NCI-H2227 treated with DMSO at 0.1 percent for 48 hours (cell line): ENCODE results near the gene AGBL1.

Experiments
- DNase-seq: peaks from one replicate; lab custom pipeline; 2025; lab: John Stamatoyannopoulos, UW

AGBL1 gene

DNA sequence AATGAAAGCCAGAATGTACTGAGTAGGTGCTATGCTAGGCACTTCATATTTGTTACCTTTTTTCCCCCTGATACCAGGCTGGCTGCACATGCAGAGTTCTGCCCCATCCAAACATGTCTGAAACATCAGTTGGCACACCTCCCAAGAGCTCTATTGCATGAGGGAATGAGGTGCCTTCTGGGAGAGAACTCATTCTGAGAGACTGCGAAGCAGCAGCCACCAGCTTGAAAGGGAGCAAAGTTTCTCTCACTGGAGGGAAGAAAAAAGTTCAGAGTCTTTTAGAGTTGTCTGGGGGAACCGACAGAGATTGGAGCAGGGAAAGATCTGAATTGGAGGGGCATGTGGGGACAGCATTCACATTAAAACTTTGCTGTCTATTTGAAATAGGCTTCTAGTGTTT is 84.1 kb downstream of the AGBL1 start:
- no peak for DNase-seq

DNA sequence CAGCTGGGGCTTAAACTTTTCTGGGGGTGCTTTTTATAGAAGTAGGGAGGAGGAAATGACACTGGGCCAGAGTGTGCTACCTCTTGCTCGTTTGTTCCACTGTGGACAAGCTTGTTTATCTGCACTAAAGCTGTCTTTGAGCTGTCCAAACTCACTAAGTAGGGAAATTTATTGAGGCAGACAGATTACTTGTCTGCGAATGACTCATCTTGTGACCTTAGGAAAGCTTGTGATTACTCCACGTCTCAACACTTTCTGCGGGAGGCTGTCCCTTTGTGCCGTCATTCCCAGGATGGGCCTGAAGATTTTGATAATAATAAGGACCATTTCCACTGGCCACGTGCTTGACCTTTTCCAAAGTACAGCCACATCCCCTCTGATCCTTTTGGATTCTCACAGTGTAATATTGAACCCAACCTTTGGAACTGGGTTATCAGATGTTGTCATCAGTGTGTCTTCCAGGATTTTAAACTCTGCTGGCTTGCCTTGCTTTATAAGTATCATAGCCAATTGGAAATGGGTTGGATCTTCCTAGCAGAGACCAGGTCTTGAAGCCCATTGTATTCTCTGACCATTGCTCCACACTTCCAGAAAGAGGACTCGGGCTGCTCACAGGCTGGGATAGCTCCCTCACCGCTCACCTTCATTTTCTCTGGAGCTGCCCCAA is 84.7 kb downstream of the AGBL1 start:
- no peak for DNase-seq

DNA sequence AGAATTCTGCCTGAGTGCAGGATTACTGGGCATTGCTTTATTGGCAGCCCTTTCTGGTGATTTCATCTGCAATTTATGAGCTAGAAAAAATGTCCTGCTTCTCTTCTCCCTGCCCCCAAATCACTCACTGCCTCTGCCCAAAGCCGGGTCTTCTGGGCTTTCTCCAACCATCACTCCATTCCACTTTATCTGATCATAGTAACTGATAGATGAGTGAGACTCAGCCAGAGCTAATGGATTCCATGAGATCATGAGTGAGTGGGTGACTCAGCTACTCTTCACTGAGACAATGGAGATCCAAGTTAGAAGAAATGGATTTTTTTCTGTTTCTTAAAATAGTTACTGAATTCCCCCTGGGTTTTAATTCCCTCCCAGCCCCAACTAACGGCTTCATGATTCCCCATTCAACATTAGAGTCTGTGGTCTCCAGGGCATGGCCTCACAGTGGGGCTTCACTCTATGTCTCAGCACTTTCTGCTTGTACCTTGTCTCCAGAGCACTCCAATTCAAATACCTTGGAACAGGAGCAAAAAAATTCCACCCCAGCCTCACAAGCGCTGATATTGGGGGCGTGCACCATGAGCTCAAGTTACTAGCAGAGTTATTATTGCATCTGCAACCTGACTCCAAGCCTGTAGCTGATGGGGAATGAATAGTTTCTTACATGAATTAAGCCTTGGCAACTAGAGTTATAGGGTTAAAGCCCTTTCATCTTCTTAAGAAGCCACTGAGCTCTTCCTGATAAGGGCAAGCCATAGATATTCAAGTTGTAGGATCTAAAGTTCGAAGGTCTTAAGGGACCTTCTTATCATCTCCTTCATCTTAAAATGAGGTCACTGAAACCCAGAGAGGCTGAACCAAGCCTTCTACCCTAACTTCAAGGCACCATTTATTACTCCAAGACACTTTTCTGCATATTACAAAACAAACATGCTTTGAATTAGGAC is 85.9 kb downstream of the AGBL1 start:
- DNase-seq = no peak

DNA sequence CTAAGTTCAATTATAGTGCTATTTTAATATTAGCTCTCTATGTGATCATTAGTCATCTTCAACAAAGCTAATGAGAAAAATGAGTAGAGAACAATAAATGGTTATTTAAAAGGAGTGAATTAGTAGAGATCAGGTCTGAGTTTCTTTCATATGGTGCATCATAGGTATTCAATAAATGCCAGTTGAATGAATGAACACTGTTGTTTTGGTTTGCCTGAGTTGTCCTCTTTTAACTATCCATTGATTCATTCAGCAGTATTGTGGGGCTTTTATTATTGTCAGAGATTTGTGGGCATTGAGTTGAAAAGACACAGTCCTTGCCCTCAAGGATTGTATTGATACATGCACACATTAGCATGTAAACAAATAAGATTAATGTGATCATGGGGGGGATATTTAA is 88.2 kb downstream of the AGBL1 start:
- DNase-seq = no peak

DNA sequence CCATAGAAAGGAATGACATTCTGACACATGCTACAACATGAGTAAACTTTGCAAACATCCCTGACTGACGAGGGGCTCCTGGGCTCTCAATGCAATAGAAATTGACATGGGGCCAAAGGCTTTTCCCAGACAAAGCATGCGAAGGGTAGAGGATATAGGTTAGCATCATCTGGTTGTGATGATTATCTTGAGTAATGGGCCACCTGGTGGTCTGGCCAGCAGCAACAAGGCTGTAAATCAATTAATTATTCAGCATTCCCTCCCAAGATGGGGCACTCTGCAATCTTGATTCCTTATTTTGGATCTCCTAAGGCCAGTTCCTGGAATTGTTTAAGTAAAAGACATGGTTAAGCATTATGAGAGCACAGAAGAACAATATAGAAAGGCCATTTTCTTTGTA is 99.2 kb downstream of the AGBL1 start:
- DNase-seq = no peak

DNA sequence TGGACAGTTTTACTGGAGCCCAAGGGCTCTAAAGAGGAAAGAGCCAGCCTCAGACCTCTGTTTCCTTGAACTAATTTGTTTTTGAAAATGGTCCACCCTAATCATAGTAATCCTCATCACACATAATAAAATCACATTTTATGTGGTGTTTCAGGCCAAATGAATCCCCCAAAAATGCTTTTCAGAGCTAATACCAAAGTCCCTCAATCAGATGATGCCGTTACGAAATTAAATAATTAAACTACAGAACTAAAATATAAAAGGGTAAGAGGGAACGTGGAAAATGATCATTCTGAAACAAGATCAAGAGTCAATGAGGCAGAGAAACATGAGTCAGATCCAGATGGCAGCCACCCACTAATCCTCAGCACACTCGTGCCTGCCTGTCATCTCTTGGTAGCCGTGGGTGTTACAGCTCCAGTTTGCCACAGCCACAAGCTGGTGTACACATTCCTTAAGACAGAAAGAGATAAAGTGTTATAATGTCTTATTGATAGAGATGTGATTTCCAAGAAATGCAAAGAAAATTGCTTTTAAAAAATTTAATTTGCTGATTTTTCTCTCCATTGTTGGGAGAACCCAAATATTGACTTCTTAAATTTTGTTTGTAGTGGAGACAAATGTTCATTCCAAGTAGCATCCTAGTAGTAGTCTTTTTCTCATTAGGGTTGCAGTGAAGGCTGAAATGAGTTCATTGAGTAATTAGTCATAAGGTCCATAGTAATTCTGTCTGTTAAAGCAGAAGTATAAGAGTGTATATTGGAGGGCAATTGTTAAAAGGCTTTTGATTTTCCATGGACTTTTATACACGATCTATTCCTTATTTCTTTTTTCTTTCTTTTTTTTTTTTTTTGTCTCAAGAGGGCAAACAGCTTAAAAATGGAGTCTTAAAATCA is 104.2 kb downstream of the AGBL1 start:
- DNase-seq = no peak

DNA sequence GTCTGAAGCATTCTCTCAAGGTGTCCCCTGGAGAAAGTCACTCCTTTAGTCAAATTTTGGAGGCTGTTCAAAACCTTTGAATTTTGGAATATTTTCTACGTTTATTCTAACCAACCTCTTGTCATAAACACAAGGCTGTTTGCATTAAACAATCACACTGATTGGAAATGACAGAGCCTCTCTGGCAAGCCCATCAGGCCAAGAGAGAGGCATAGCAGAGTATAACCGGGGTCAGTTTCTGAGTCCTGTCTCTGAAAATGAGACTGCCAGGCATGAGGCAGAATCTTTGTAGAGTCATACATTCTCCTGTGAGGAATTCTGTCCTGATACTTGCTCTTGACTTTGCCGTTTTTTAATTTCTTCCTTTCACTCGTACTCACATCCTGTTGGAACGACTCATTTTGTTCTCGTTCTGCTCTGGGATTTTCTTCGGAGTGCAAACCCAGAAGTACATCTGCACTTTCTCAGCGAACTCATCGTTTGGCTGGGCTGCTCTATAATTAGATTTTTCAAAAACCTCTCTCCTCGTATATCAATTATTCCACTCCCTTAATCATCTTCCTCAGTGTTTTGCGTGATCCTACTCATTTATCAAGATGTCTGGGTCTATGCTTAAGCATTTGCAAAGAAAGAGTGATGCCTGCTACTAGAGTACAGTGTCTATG is 114.2 kb downstream of the AGBL1 start:
- DNase-seq = no peak

DNA sequence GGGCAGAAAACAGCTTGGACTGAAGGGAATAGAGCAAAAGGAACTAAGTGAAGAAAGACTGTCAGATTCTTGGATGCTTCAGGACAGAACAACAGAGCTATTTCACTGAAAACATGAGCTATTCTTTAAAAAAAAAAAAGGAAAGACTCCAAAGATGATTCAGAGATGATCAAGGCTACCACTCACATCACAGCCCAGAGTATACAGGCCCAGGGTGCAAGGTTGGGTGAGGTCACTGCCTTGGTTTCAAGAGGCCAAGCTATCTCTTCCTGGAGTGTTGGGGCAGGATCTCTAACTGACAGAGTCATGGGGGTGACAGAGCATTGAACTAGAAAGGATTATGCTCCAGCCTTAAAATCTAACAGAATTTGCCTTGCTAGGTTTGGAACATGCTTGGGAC is 118.1 kb downstream of the AGBL1 start:
- DNase-seq = no peak

DNA sequence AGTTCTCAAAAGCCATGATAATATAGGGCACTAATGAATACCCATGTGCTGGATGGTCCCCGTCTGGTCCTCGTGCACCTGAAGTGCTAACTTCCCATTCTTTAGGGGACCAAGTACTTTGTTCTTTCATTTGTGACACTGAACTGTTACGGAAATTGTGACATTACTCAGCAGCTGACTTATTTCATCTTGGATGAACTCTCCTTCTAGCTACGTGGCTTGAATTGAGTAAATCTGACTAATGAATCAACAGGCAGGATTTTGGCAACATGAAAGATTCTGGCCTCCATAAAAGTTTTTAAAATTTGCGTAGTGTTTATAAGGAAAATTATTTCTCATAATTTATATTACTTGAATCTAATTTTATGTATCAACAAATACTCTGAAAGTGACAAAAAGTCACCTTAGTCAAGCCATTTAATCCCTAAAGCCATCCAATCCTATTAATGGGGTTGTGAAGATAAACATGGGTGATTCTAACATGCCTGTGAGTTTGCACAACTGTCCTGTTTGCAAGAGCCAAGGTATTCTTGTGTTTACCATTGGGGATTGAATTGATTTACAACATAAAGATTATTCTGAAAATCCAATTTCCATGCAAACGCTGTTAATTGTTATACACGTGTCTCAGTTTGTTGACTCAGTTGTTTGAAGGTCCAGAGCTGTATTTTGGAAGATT is 119.9 kb downstream of the AGBL1 start:
- no peak for DNase-seq

DNA sequence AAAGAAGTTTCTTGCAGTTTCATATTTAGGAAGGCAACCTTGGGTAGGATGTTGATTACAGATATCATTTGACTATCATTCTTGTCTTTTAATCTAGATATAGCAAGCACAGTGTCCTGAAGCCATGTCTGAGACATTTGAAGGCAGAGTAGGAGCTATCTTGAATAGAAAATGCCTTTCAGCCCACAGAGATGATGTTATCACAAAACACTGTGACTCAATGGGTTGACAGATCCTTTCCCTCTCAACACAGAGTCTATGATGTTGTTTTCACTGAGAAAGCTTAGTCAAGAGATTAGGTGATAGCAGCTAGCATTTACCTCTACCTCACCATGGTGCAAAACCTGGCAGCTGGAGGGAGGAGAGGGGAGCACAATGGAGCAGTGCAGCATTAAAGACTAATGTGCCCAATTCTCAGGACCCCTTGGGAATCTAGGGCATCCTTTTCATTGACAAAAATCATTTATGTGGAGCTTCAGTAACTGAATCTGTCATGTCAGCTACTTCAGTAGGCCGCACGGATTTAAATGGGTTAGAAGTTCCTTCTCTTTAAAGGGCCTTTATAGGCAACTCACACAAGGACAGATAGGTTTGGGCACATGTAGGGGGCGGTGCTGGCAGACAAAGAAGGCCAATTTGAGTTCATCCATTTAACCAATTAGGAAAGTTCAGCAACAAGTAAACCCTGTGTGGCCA is 121.8 kb downstream of the AGBL1 start:
- DNase-seq = no peak

DNA sequence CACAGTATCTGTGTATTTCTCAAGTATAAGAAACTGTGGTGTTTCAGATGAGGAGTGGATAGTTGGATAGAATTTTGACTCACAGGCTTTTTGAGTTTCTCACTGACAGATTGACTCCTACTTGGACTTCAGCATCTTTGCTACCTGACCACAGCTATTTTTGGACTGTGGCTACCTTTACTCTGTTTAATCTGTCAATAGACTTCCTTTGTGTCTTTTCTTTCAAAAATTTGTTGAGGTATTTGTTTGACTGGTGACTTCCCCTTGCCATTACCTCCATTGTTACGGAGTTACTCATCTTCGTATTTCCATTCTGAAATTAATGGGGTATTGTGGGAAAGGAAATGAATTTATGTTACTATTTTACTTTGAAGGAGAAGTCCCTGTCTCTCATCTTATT is 123.8 kb downstream of the AGBL1 start:
- no peak for DNase-seq

DNA sequence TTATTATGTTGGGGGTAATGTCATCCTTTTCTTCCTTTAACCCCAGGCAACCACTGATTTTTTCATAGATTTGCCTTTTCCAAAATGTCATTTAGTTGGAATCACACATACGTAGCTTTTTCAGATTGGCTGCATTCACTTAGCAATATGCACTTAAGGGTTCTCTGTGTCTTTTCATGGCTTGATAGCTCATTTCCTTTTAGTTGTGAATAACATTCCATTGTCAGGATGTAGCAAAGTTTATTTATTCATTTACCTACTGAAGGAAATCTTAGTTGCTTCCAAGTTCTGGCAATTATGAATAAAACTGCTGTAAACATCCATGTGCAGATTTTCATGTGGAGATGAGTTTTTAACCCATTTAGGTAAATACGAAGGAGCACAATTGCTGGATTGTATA is 125.4 kb downstream of the AGBL1 start:
- no peak for DNase-seq

DNA sequence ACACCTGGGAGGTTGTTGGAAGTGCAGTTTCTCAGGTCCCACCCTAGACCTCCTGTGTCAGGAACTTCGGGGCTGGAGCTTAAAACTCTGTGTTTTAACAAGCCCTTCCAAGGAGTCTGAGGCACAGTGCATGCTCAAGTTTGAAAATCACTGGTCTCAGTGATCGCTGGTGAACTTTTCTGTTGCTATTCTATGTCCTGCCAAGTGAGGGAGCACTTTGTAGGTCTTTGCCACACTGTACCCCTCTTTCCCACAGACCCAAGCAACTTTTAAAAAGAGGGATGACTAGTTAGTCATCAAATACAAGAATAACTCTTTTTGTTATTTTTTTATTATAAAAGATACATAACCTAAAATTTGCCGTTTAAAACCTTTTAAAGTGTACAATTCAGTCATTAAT is 133.7 kb downstream of the AGBL1 start:
- no peak for DNase-seq

DNA sequence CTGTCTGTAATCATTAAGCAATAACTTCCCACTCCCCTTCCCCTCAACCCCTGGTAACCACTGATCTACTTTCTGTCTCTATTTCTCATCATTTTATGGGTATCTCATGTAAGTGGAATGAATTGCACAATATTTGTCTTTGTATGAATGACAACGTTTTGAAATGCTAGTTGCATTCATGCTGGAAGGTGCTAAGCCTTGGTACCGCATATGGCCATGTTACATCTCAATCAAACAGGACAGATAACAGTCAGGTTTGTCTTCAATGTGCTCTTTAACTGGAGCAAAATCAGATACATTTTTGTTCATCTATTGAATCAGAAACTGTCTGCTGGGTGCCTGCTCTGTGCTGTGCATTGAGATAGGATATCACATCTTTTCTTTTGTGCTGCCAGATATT is 134.2 kb downstream of the AGBL1 start:
- no peak for DNase-seq

DNA sequence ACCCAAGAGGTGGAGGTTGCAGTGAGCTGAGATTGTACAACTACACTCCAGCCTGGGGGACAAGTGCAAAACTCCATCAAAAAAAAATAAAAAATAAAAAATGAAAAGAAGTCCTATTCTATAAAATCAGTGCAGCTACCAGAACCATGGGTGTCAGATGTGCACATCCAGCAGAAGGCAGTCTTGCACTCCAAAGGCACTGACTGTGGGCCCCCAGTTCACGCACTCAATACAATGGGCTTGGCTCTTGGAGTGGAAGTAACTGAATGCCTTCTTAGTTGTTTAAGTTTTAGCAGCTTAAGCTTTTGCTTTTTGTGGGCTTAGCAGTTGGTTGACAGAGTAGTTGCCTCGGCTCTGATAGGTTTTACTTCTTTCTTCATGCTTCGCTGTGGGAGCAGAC is 141.4 kb downstream of the AGBL1 start:
- DNase-seq = no peak

DNA sequence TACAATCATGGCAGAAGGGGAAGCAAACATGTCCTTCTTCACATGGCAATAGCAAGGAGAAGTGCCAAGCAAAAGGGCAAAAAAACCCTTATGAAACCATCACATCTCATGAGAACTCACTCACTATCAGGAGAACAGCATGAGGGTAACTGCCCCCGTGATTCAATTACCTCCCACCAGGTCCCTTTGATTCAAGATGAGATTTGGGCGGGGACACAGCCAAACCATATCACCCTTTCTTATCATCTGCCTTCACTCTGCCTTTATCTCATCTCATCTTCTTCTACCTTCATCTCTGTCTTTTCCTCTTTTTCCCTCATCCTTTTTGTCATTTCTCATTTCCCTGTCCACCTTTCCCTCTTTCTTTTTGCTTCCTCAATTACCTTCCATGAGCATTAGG is 149.6 kb downstream of the AGBL1 start:
- no peak for DNase-seq

DNA sequence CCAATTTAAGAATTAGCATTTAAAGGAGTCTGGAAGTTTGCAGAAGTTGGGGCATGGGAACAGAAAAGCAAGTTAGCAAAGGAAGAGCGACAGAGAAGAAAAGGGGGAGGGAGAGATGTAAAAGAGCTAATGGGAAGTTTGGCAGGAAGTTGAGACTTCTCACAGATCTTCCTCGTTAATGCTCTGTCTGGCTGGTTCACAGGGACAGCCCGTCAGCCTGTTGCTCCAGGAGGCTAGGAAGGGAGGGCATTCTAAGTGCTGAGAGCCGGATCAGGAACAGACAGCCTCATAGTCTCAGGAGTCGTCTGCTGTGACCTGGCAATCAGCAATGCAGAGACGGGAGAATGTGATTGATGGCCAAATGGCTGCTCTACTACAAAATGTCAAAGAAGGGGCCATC is 150.3 kb downstream of the AGBL1 start:
- DNase-seq = no peak

DNA sequence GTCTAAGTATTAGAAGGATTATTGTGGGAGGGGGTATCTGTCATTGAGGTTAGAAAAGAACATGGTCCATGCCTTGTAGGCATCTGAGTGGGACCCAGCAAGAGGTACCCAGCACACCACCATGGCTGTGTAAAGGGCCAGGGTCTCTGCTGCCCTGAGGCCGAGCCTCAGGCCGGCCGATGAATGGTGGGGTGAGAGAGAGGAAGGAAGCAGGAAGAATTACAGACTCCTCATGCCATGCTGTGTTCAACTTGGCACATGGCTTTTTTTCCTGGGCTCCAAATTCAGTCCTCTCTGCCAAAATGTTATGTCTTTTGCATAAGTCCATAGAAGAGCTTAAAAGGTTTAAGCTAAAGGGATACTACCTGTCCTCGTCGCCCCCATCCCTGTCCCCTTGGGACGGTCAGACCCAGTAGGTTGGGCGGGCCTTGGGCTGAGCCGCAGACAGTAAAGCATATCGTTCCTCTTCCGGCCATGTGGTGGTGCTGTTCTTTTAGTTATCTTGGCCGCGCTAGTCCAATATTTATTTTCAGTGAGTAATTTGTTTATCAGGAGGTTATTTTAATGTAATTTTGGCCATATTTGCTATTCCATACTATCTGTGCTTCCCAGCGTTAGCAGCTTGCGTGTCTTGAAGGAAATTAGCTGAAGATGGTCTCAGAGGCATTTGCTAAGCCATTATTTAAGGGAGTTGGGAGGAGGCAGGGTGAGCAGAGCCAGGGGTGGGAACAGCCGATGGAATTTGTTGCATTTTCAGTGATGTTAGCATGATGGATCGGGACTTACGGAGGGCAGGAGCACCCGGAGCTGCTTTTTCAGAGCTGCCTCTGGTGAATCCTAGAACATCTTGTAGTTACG is 152.4 kb downstream of the AGBL1 start:
- DNase-seq = no peak

DNA sequence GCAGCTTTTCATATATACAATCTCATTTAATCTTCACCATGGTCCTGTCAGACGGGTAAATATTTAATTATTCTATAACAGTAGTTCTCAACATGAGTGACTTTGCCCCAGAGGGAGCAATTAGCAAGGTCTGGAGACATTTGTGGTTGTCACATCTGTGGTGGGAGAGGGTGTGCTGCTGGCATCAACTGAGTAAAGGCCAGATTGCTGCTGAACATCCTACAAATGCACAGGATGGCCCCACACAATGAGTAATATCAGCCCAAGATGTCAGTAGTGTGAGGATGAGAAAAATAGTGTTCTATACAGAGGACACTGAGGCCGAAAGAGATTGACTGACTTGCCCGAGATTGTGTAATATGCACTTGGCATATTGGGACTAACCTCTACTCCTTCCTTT is 156.0 kb downstream of the AGBL1 start:
- no peak for DNase-seq
